H9 (cell line): ENCODE results near the gene HMBS. TPM values are rescaled to one million over a fixed set of nuclear protein-coding genes. Genes with fewer than 3 reads are reported as not detected.

Source experiments
- DNase-seq: peaks from one replicate; pipeline ENCODE4 v3.0.0-alpha.2; 2017
- H2AFZ ChIP-seq: one replicate; pipeline ENCODE4 v1.6.1; 2013; ENCODE audit warnings: mild to moderate bottlenecking, low read length, control low read depth, moderate library complexity
- H2AK5ac ChIP-seq: 2 replicates; pipeline ENCODE4 v1.6.1; 2013; ENCODE audit warnings: low read length, control low read depth, mixed read lengths; ENCODE audit not compliant: insufficient read length
- H2BK120ac ChIP-seq: one replicate; pipeline ENCODE4 v1.6.1; 2013; ENCODE audit warnings: low read depth, mild to moderate bottlenecking, low read length, control low read depth, inconsistent platforms; ENCODE audit not compliant: poor library complexity, severe bottlenecking
- H2BK12ac ChIP-seq: 2 replicates; pipeline ENCODE4 v1.6.1; 2013; ENCODE audit warnings: low read length, control low read depth, mixed read lengths, low read depth; ENCODE audit not compliant: insufficient read length
- H2BK15ac ChIP-seq: 2 replicates; pipeline ENCODE4 v1.6.1; 2013; ENCODE audit warnings: low read depth, low read length, control low read depth
- H2BK20ac ChIP-seq: one replicate; pipeline ENCODE4 v1.6.1; 2013; ENCODE audit warnings: low read depth, mild to moderate bottlenecking, low read length, control low read depth, inconsistent platforms; ENCODE audit not compliant: poor library complexity, severe bottlenecking
- H2BK5ac ChIP-seq: 2 replicates; pipeline ENCODE4 v1.6.1; 2013; ENCODE audit warnings: low read length, control low read depth, mixed read lengths; ENCODE audit not compliant: insufficient read length
- H3K14ac ChIP-seq: 2 replicates; pipeline ENCODE4 v1.6.1; 2013; ENCODE audit warnings: low read length, control low read depth; ENCODE audit not compliant: insufficient read depth
- H3K18ac ChIP-seq: 2 replicates; pipeline ENCODE4 v1.6.1; 2013; ENCODE audit warnings: low read depth, mild to moderate bottlenecking, mixed read lengths, low read length, control low read depth; ENCODE audit not compliant: insufficient read length
- H3K23ac ChIP-seq: 2 replicates; pipeline ENCODE4 v1.6.1; 2013; ENCODE audit warnings: low read length, control low read depth, mixed read lengths, low read depth; ENCODE audit not compliant: insufficient read length
- H3K23me2 ChIP-seq: 2 replicates; pipeline ENCODE4 v1.6.1; 2013; ENCODE audit warnings: low read depth, mild to moderate bottlenecking, mixed read lengths, low read length, control low read depth; ENCODE audit not compliant: insufficient read length, poor library complexity, severe bottlenecking
- H3K27ac ChIP-seq: 2 replicates; pipeline ENCODE4 v1.5.1; 2013; ENCODE audit warnings: low read length, control low read depth, mixed read lengths, low read depth; ENCODE audit not compliant: insufficient read length
- H3K27me3 ChIP-seq: 2 replicates; pipeline ENCODE4 v1.6.1; 2013; ENCODE audit warnings: low read length, control low read depth, inconsistent platforms; ENCODE audit not compliant: insufficient read depth
- H3K4ac ChIP-seq: 2 replicates; pipeline ENCODE4 v1.6.1; 2013; ENCODE audit warnings: low read depth, mild to moderate bottlenecking, control low read depth, inconsistent platforms, low read length, moderate library complexity
- H3K4me1 ChIP-seq: 2 replicates; pipeline ENCODE4 v1.6.1; 2013; ENCODE audit warnings: low read length, control low read depth, inconsistent platforms; ENCODE audit not compliant: insufficient read depth
- H3K4me2 ChIP-seq: 2 replicates; pipeline ENCODE4 v1.6.1; 2013; ENCODE audit warnings: low read length, control low read depth, mixed read lengths; ENCODE audit not compliant: insufficient read length, insufficient read depth
- H3K56ac ChIP-seq: 2 replicates; pipeline ENCODE4 v1.6.1; 2013; ENCODE audit warnings: low read depth, mild to moderate bottlenecking, mixed read lengths, low read length, control low read depth; ENCODE audit not compliant: insufficient read length
- H3K79me1 ChIP-seq: 2 replicates; pipeline ENCODE4 v1.6.1; 2013; ENCODE audit warnings: low read depth, mild to moderate bottlenecking, moderate library complexity, low read length, control low read depth, inconsistent platforms; ENCODE audit not compliant: insufficient read depth, poor library complexity, severe bottlenecking
- H3K79me2 ChIP-seq: 2 replicates; pipeline ENCODE4 v1.6.1; 2013; ENCODE audit warnings: low read length, control low read depth, inconsistent platforms; ENCODE audit not compliant: insufficient read depth
- H3K9ac ChIP-seq: 2 replicates; pipeline ENCODE4 v1.6.1; 2013; ENCODE audit warnings: low read length, control low read depth, mixed read lengths; ENCODE audit not compliant: insufficient read length; ENCODE audit errors: extremely low read depth
- H3K9me3 ChIP-seq: one replicate; pipeline ENCODE4 v1.6.1; 2013; ENCODE audit warnings: low read depth, low read length, inconsistent platforms; ENCODE audit not compliant: control insufficient read depth
- H3T11ph ChIP-seq: one replicate; pipeline ENCODE4 v1.6.1; 2013; ENCODE audit warnings: mild to moderate bottlenecking, low read length, control low read depth, inconsistent platforms
- H4K20me1 ChIP-seq: one replicate; pipeline ENCODE4 v1.6.1; 2013; ENCODE audit not compliant: control insufficient read depth, insufficient read length, insufficient read depth
- H4K5ac ChIP-seq: 2 replicates; pipeline ENCODE4 v1.6.1; 2013; ENCODE audit warnings: low read depth, mild to moderate bottlenecking, mixed read lengths, low read length, control low read depth; ENCODE audit not compliant: insufficient read length
- H4K8ac ChIP-seq: replicated peaks from 2 replicates; pipeline ENCODE4 v1.6.1; 2013; ENCODE audit warnings: low read length, control low read depth, mixed read lengths, low read depth; ENCODE audit not compliant: insufficient read length
- H4K91ac ChIP-seq: 2 replicates; pipeline ENCODE4 v1.6.1; 2013; ENCODE audit warnings: low read depth, mild to moderate bottlenecking, moderate library complexity, mixed read lengths, low read length, control low read depth; ENCODE audit not compliant: insufficient read length
- H3K27ac Mint-ChIP-seq, 3 experiments: 2 replicates in 2 of 3; 3 replicates in 1 of 3; pipeline ENCODE4 v1.8.0; 2020 to 2021; ENCODE audit warnings: mixed read lengths in 3 of 3, mild to moderate bottlenecking in 1 of 3, moderate library complexity in 1 of 3
- H3K27me3 Mint-ChIP-seq: 2 replicates; pipeline ENCODE4 v1.8.0; 2021; ENCODE audit warnings: low read depth, mild to moderate bottlenecking, moderate library complexity, mixed read lengths
- H3K36me3 Mint-ChIP-seq, 3 experiments: 2 replicates in 2 of 3; 3 replicates in 1 of 3; pipeline ENCODE4 v1.8.0; 2020 to 2021; ENCODE audit warnings: low read depth in 3 of 3, mixed read lengths in 3 of 3; ENCODE audit not compliant: insufficient read depth in 1 of 3
- H3K4me1 Mint-ChIP-seq, 2 experiments: 2 replicates each; pipeline ENCODE4 v1.8.0; 2020; ENCODE audit warnings: mixed read lengths in 2 of 2
- H3K4me3 Mint-ChIP-seq, 2 experiments: 2 replicates in 1 of 2; 3 replicates in 1 of 2; pipeline ENCODE4 v1.8.0; 2020 to 2021; ENCODE audit warnings: mild to moderate bottlenecking in 2 of 2, mixed read lengths in 2 of 2, moderate library complexity in 1 of 2
- H3K9me3 Mint-ChIP-seq, 2 experiments: 2 replicates in 1 of 2; 3 replicates in 1 of 2; pipeline ENCODE4 v1.8.0; 2020; ENCODE audit warnings: mild to moderate bottlenecking in 2 of 2, mixed read lengths in 2 of 2, moderate library complexity in 1 of 2
- WGBS: extraction: QIAGEN DNeasy Blood & Tissue Kit; methylation state at CpG from one replicate; pipeline ENCODE4 v1.1.7; 2013; ENCODE audit warnings: missing lambda C conversion rate, low lambda C conversion rate, mixed read lengths; ENCODE audit not compliant: insufficient read length; ENCODE audit errors: extremely low coverage; 5-methylcytosine and 5-hydroxymethylcytosine counted together
- total RNA-seq: library from RNA; stranded (reverse); gene quantifications from 2 replicates; pipeline ENCODE4 v1.2.1, GENCODE V29; 2021
- TF ChIP-seq, protein P1 (sequence below): fragments of 200-600 bp; sonication (generic); conservative IDR thresholded peaks from 3 replicates; pipeline ENCODE4 v1.8.0; 2021; ENCODE audit warnings: antibody characterized with exemption, mild to moderate bottlenecking

HMBS gene
- total RNA-seq, 1 experiment from 2014 or later: 57.7 TPM

DNA sequence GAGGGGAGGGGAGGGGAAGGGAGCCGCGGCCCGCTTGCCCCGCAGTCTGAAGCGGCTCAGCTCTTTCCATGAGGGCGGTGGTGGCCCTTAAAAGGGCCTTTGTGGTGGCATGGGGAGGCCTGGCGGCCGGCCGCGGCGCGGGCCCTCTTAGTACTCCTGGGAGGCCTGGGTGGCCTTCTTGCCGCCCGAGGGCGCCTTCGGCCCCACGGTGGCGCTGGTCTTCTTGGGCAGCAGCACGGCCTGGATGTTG, 10.1 kb downstream of the HMBS start:
- TF ChIP-seq, protein P1, sequence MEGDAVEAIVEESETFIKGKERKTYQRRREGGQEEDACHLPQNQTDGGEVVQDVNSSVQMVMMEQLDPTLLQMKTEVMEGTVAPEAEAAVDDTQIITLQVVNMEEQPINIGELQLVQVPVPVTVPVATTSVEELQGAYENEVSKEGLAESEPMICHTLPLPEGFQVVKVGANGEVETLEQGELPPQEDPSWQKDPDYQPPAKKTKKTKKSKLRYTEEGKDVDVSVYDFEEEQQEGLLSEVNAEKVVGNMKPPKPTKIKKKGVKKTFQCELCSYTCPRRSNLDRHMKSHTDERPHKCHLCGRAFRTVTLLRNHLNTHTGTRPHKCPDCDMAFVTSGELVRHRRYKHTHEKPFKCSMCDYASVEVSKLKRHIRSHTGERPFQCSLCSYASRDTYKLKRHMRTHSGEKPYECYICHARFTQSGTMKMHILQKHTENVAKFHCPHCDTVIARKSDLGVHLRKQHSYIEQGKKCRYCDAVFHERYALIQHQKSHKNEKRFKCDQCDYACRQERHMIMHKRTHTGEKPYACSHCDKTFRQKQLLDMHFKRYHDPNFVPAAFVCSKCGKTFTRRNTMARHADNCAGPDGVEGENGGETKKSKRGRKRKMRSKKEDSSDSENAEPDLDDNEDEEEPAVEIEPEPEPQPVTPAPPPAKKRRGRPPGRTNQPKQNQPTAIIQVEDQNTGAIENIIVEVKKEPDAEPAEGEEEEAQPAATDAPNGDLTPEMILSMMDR: peak; percentile 71
- peaks cover 36 to 67% (median 59%) of the 10 kb centered on the region in 3 experiments for H3K36me3 Mint-ChIP-seq
- no peaks in the 10 kb centered on the region for H3K9me3 ChIP-seq
- H3K27me3 ChIP-seq: no peaks in the 10 kb centered on the region
- DNase-seq: no peak
- H2BK12ac ChIP-seq: no peak overlapping the region
- H3T11ph ChIP-seq: no peak overlapping the region
- H4K8ac ChIP-seq: no peak overlapping the region
- H2BK5ac ChIP-seq: no peak overlapping the region
- H3K4ac ChIP-seq: no peak overlapping the region
- H2BK120ac ChIP-seq: no peak overlapping the region
- no peak overlapping the region for H2BK15ac ChIP-seq
- H3K14ac ChIP-seq: peak overlapping the region; percentile 95
- peak overlapping the region in 2 of 3 experiments; percentile 95 to 96; a peak in 5 of 7 replicates for H3K27ac Mint-ChIP-seq
- no peak overlapping the region for H3K56ac ChIP-seq
- no CpG with 5 or more reads among the region's 19 CpGs for WGBS
- H3K9me3 Mint-ChIP-seq: no peaks in the 10 kb centered on the region; a peak in 1 of 5 replicates
- peaks cover 20% of the 10 kb centered on the region; the same call in 1 of the 2 replicates for H3K79me2 ChIP-seq
- peaks cover 13% of the 10 kb centered on the region for H3K23me2 ChIP-seq
- H3K9ac ChIP-seq: peak overlapping the region; percentile 95
- H3K4me1 ChIP-seq: no peaks in the 10 kb centered on the region; the same call in 1 of the 2 replicates
- H2AFZ ChIP-seq: no peak overlapping the region
- H3K27me3 Mint-ChIP-seq: no peaks in the 10 kb centered on the region
- H3K4me1 Mint-ChIP-seq: peaks cover 29% of the 10 kb centered on the region in 2 experiments
- peak overlapping the region; percentile 81 for H3K18ac ChIP-seq
- no peak overlapping the region for H4K5ac ChIP-seq
- no peak overlapping the region for H2AK5ac ChIP-seq
- H3K27ac ChIP-seq: no peak overlapping the region
- H3K4me3 Mint-ChIP-seq: peak overlapping the region; percentile 92 to 96
- H4K91ac ChIP-seq: no peak overlapping the region
- H3K79me1 ChIP-seq: no peaks in the 10 kb centered on the region
- H4K20me1 ChIP-seq: no peaks in the 10 kb centered on the region
- peak overlapping the region; percentile 44 for H3K4me2 ChIP-seq
- H2BK20ac ChIP-seq: no peak overlapping the region
- H3K23ac ChIP-seq: no peak overlapping the region
